PC-3 (cell line): ENCODE data around the gene HEATR5B. TPM values are rescaled to one million over a fixed set of nuclear protein-coding genes. Genes with fewer than 3 reads are reported as not detected.

Experiments
- ATAC-seq: fragments of 200-7000 bp; cut with Tn5 transposase; 2 replicates; pipeline ENCODE4 v1.9.1; 2020; ENCODE audit warnings: mild to moderate bottlenecking, moderate library complexity
- BruUV-seq: library from RNA; stranded (reverse); fragments of 400-500 nt; replicated peaks from 2 replicates; lab custom pipeline; 2021; lab: Mats Ljungman, UMichigan
- CTCF ChIA-PET: fragments of 300-600 bp; sonication (Branson Sonifier 250); formaldehyde crosslinking; loops from one replicate; lab custom pipeline; 2022; ENCODE audit warnings: antibody characterized with exemption; lab: Charles Lee
- POLR2A ChIA-PET: fragments of 300-600 bp; sonication (Branson Sonifier 250); formaldehyde crosslinking; loops from one replicate; lab custom pipeline; 2022; ENCODE audit warnings: antibody characterized with exemption; ENCODE audit not compliant: unreplicated experiment; lab: Charles Lee
- DNase-seq: peaks from one replicate; pipeline ENCODE4 v3.0.0-alpha.2; 2015
- H2AFZ ChIP-seq: fragments of 300-600 bp; sonication (generic); 2 replicates; pipeline ENCODE4 v1.6.0; 2016; ENCODE audit warnings: antibody characterized with exemption, low read length
- H3F3A ChIP-seq: fragments of 300-600 bp; sonication (generic); one replicate; pipeline ENCODE4 v1.6.0; 2017; ENCODE audit warnings: antibody characterized with exemption, low read length, control low read depth, mild to moderate bottlenecking; ENCODE audit not compliant: unreplicated experiment
- H3K27ac ChIP-seq: fragments of 300-600 bp; sonication (generic); 2 replicates; pipeline ENCODE4 v1.5.1; 2016; ENCODE audit warnings: mild to moderate bottlenecking, low read length
- H3K27me3 ChIP-seq: fragments of 300-600 bp; sonication (generic); 2 replicates; pipeline ENCODE4 v1.6.1; 2016; ENCODE audit warnings: low read length, mixed read lengths
- H3K36me3 ChIP-seq: fragments of 300-600 bp; sonication (generic); 2 replicates; pipeline ENCODE4 v1.6.1; 2016; ENCODE audit warnings: low read depth, mixed run types, low read length, mixed read lengths
- H3K4me1 ChIP-seq: fragments of 300-600 bp; sonication (generic); 2 replicates; pipeline ENCODE4 v1.5.1; 2016; ENCODE audit warnings: low read length; ENCODE audit not compliant: insufficient read depth
- H3K4me2 ChIP-seq: fragments of 300-600 bp; sonication (generic); 2 replicates; pipeline ENCODE4 v1.6.0; 2016; ENCODE audit warnings: low read length
- H3K4me3 ChIP-seq: fragments of 300-600 bp; sonication (generic); 2 replicates; pipeline ENCODE4 v1.5.1; 2016; ENCODE audit warnings: mild to moderate bottlenecking, low read length, mixed read lengths
- H3K79me2 ChIP-seq: fragments of 300-600 bp; sonication (generic); 2 replicates; pipeline ENCODE4 v1.6.1; 2017; ENCODE audit warnings: low read length, mixed read lengths
- H3K9ac ChIP-seq: fragments of 300-600 bp; sonication (generic); 2 replicates; pipeline ENCODE4 v1.6.0; 2016; ENCODE audit warnings: mild to moderate bottlenecking, low read length
- H3K9me2 ChIP-seq: fragments of 300-600 bp; sonication (generic); replicated peaks from 2 replicates; pipeline ENCODE4 v1.6.1; 2016; ENCODE audit warnings: mixed run types, low read length, mixed read lengths
- H3K9me3 ChIP-seq: fragments of 300-600 bp; sonication (generic); 2 replicates; pipeline ENCODE4 v1.6.1; 2016; ENCODE audit warnings: low read length, mixed read lengths
- H4K20me1 ChIP-seq: fragments of 300-600 bp; sonication (generic); 2 replicates; pipeline ENCODE4 v1.6.1; 2016; ENCODE audit warnings: low read length, mixed read lengths
- EZH2 ChIP-seq: fragments of 300-600 bp; sonication (generic); IDR thresholded peaks from one replicate; pipeline ENCODE4 v1.6.1; 2017; ENCODE audit warnings: antibody characterized with exemption, mild to moderate bottlenecking, low read length; ENCODE audit not compliant: unreplicated experiment
- EZH2phosphoT487 ChIP-seq: fragments of 300-600 bp; sonication (generic); IDR thresholded peaks from 2 replicates; pipeline ENCODE4 v1.6.1; 2018; ENCODE audit warnings: mild to moderate bottlenecking, antibody characterized with exemption, low read length, borderline replicate concordance
- intact Hi-C: fragments of 100-400 bp; cut with micrococcal nuclease; formaldehyde crosslinking; loops from 2 replicates; pipeline ENCODE4 v1.9.0; 2023
- total RNA-seq: library from RNA; depleted of rRNA; stranded (reverse); fragments of >200 nt; gene quantifications from 2 replicates; pipeline ENCODE4 v1.2.3, GENCODE V29; 2014
- TF ChIP-seq, protein P1 (sequence below): fragments of 300-600 bp; sonication (generic); conservative IDR thresholded peaks from 2 replicates; pipeline ENCODE4 v1.5.1; 2017; ENCODE audit warnings: antibody characterized with exemption, low read depth, mild to moderate bottlenecking, low read length

The HEATR5B gene
- total RNA-seq, 1 experiment from 2014 or later: 13.0 TPM

DNA sequence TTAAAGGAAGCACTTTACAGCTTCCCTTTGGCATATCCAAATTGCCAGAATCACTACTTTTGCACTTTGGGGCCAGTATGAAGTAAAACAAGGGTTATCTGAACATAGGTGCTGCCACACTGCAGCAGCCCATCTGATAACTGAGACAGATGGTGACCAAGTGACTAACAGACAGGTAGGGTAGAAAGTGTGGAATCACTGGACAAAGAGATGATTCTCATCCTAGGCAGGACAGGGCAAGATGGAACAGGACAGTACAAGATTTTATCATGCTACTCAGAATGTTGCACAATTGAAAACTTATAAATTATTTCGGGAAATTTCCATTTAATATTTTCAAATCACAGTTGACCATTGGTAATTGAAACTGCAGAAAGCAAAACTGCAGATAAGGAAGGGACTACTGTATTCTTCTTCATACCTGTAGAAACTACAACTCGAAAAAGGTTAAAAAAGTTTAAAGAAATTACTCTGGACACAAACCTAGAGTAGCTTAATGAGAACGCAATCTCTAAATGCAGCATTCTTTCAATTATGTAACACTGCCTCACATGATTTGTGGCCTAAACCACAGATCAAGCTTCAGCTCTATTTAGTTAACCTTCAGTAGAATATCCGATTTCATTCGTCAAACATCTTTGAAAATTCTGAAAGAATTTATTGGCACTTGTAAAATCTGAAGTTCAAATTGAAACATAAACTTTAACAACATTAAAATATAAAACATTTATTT, 31.4 kb downstream of the HEATR5B start:
- DNase-seq: no peak
- POLR2A ChIA-PET: no interaction called here
- no peak for TF ChIP-seq EZH2
- TF ChIP-seq, protein P1, sequence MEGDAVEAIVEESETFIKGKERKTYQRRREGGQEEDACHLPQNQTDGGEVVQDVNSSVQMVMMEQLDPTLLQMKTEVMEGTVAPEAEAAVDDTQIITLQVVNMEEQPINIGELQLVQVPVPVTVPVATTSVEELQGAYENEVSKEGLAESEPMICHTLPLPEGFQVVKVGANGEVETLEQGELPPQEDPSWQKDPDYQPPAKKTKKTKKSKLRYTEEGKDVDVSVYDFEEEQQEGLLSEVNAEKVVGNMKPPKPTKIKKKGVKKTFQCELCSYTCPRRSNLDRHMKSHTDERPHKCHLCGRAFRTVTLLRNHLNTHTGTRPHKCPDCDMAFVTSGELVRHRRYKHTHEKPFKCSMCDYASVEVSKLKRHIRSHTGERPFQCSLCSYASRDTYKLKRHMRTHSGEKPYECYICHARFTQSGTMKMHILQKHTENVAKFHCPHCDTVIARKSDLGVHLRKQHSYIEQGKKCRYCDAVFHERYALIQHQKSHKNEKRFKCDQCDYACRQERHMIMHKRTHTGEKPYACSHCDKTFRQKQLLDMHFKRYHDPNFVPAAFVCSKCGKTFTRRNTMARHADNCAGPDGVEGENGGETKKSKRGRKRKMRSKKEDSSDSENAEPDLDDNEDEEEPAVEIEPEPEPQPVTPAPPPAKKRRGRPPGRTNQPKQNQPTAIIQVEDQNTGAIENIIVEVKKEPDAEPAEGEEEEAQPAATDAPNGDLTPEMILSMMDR: no peak
- no peak for TF ChIP-seq EZH2phosphoT487
- no peak overlapping the region for H3K27ac ChIP-seq
- CTCF ChIA-PET: no interaction called here
- peaks cover 35% of the 10 kb centered on the region for H3K36me3 ChIP-seq
- intact Hi-C loops: no loop called here
- H3K9ac ChIP-seq: no peak overlapping the region
- H3K9me3 ChIP-seq: no peaks in the 10 kb centered on the region
- no peaks in the 10 kb centered on the region for H3F3A ChIP-seq
- no peaks in the 10 kb centered on the region for H4K20me1 ChIP-seq
- H3K27me3 ChIP-seq: no peaks in the 10 kb centered on the region
- no peaks in the 10 kb centered on the region for H3K79me2 ChIP-seq
- BruUV-seq: no TSS peak
- H2AFZ ChIP-seq: no peak overlapping the region
- H3K4me2 ChIP-seq: no peak overlapping the region
- H3K4me1 ChIP-seq: no peaks in the 10 kb centered on the region
- H3K4me3 ChIP-seq: no peak overlapping the region
- ATAC-seq: no peak
- no peaks in the 10 kb centered on the region for H3K9me2 ChIP-seq

DNA sequence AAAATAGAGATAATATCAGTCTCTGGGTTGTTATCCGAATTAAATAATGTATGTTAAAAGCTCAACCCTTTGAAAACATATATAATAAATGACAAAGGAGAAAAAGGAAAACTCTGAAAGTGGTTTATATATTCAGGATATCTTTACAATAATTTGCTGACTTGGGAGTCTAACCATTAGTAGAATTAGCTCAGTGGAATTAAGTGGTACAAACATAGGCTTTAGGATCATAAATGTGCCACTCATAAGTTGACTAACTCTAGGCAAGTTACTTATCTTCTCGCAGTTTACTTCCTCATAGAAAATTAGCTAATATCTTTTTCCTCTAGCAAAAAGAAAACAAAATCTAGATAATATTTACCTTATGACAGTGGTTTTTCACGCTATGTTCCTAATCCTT, 44.6 kb downstream of the HEATR5B start:
- POLR2A ChIA-PET: no interaction called here
- intact Hi-C loops: no loop called here
- Histone ChIP-seq H3K27me3 (no peaks in the 10 kb centered on the region), H3K4me3 (no peak overlapping the region), H3K9ac (no peak overlapping the region), H3K9me2 (no peaks in the 10 kb centered on the region), H3K79me2 (no peaks in the 10 kb centered on the region), H2AFZ (no peak overlapping the region), H3K4me2 (no peak overlapping the region), H3K36me3 (peaks cover 15% of the 10 kb centered on the region; the same call in 1 of the 2 replicates), H3F3A (no peaks in the 10 kb centered on the region), H3K4me1 (no peaks in the 10 kb centered on the region), H4K20me1 (no peaks in the 10 kb centered on the region), H3K27ac (no peak overlapping the region), H3K9me3 (no peaks in the 10 kb centered on the region)
- CTCF ChIA-PET: no interaction called here
- DNase-seq (no peak), ATAC-seq (no peak)
- TF ChIP-seq EZH2 (no peak), EZH2phosphoT487 (no peak)
- TF ChIP-seq, protein P1: no peak
- no TSS peak for BruUV-seq

DNA sequence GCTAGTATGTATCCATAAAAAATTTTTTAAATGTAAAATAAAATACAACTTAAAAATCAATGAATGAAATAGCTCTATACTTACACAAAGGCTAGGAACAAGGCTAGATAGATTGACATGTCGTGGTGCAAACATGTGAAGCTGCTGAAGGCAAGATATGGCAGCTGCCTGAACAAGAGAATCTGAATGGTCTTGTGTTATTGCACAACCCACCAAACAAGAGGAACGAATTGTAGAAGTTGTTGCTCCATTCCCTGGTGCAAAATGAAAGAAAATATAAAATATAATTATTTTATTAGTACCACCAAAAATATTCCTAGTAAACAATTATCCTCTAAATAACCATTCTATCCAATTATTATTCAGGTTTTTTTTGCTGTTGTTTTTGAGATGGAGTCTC, 46.4 kb downstream of the HEATR5B start:
- no peaks in the 10 kb centered on the region for H3K9me2 ChIP-seq
- ChIA-PET CTCF (no interaction called here), POLR2A (interaction anchor here (0.6 kb wide), 1 partner anchor 13 kb away, joined by 5 read pairs; no protein-coding TSS in a partner anchor)
- no TSS peak for BruUV-seq
- no peak overlapping the region for H3K4me2 ChIP-seq
- no peak overlapping the region for H3K27ac ChIP-seq
- peaks cover 11% of the 10 kb centered on the region; the same call in 1 of the 2 replicates for H3K36me3 ChIP-seq
- no peaks in the 10 kb centered on the region for H3K4me1 ChIP-seq
- no peak for ATAC-seq
- H3F3A ChIP-seq: no peaks in the 10 kb centered on the region
- no peaks in the 10 kb centered on the region for H4K20me1 ChIP-seq
- intact Hi-C loops: no loop called here
- no peaks in the 10 kb centered on the region for H3K79me2 ChIP-seq
- H3K9ac ChIP-seq: no peak overlapping the region
- DNase-seq: no peak
- H3K27me3 ChIP-seq: no peaks in the 10 kb centered on the region
- no peaks in the 10 kb centered on the region for H3K9me3 ChIP-seq
- no peak overlapping the region for H3K4me3 ChIP-seq
- H2AFZ ChIP-seq: no peak overlapping the region
- TF ChIP-seq EZH2 (no peak), EZH2phosphoT487 (no peak)
- TF ChIP-seq, protein P1: no peak
